Measurements from ENCODE around the gene RAG2. TPM values are rescaled to one million over a fixed set of nuclear protein-coding genes. Genes with fewer than 3 reads are reported as not detected.

RAG2 gene
- total and polyA plus RNA-seq, 8 donors, result 0.15 to 0.80 (median 0.38) TPM; not detected in 2

DNA sequence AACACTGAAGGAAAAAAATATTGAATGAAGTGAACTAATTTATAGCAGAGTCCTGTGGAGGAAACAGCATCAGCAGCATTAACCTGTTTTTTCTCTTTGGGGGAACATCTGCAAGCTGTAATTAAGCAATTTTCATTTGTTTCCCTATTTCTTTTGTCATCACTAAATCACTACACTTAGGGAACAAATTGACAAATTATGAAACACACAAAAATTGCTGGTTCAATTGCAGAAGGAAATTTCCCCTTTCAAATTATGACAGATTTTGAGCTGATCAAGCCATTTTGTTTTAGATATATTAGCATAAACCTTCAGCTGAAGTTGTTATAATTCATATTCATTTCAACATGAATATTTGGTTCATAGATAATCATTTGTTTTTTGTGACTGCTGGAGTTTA, 22.2 kb upstream of the RAG2 start:
- Histone ChIP-seq H3K36me3 (no peaks in the 10 kb centered on the region), H3K4me3 (no peak overlapping the region), H3K9me3 (no peaks in the 10 kb centered on the region), H3K27me3 (no peaks in the 10 kb centered on the region), H3K27ac (no peak overlapping the region), H3K4me1 (no peaks in the 10 kb centered on the region)
- intact Hi-C loops (cut with DNase I), result no loop called here
- ATAC-seq (no peak), DNase-seq (no peak)
- TF ChIP-seq, protein P1, sequence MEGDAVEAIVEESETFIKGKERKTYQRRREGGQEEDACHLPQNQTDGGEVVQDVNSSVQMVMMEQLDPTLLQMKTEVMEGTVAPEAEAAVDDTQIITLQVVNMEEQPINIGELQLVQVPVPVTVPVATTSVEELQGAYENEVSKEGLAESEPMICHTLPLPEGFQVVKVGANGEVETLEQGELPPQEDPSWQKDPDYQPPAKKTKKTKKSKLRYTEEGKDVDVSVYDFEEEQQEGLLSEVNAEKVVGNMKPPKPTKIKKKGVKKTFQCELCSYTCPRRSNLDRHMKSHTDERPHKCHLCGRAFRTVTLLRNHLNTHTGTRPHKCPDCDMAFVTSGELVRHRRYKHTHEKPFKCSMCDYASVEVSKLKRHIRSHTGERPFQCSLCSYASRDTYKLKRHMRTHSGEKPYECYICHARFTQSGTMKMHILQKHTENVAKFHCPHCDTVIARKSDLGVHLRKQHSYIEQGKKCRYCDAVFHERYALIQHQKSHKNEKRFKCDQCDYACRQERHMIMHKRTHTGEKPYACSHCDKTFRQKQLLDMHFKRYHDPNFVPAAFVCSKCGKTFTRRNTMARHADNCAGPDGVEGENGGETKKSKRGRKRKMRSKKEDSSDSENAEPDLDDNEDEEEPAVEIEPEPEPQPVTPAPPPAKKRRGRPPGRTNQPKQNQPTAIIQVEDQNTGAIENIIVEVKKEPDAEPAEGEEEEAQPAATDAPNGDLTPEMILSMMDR (IDR thresholded peaks at IDR 0.05), result no peak

DNA sequence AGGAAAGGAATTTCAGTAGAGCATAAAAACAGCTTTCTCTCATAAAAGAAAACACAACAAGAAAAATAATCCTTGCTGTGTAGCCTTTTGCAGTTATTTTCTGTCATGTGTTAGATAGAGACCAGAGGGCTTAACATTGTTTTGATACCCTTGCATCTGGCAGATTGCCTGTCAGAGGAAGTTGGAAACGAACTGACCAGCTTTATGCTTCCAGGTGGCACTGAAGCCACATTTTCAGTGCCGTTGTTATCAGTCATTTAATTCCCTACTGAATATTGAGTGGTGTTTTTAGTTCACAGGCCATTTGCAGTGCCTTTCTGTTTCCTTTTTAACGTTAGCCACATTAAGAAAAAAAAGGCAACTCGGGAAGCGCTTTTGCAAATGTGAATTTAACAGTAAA, 21.5 kb upstream of the RAG2 start:
- intact Hi-C loops (cut with DNase I), result no loop called here
- ATAC-seq (no peak), DNase-seq (peak in 1 of 4 donors; percentile 10)
- no peak overlapping the region for H3K4me3 ChIP-seq
- no peaks in the 10 kb centered on the region for H3K4me1 ChIP-seq
- no peak overlapping the region for H3K27ac ChIP-seq
- TF ChIP-seq, protein P1 (IDR thresholded peaks at IDR 0.05), result no peak
- H3K9me3 ChIP-seq, result no peaks in the 10 kb centered on the region
- no peaks in the 10 kb centered on the region for H3K36me3 ChIP-seq
- H3K27me3 ChIP-seq, result no peaks in the 10 kb centered on the region

DNA sequence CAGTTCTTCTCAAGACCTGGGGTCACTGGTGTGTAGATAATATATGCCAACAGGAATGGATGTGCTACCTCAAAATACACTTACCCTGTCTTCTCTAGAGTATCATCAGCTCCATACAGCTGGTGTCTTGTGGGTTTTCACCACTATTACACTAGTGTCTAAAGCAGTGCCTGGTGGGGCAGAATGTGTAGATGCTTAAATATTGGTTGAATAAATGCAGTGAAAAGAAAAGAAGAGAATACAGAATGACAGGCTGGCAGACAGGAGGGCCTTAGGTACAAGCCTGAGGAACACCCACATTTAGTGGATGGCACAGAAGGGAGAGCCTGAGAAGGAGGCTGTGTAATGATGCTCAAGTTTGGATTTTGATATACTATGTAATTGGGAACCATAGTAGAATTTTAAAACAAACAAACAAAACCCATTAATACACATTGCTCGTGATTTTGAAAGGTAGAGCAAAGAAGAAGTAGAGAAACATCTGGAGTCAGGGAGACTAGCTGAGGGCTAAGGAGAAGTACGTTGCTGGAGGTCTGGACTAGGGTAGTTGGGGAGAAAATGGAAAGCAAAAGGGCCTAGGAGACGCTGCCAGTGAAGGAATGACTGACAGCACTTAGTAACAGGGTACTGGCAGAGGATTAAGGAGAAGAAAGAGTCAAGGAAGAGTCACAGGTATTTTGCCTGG, 20.5 kb upstream of the RAG2 start:
- DNase-seq (no peak), ATAC-seq (no peak)
- Histone ChIP-seq H3K36me3 (no peaks in the 10 kb centered on the region), H3K9me3 (no peaks in the 10 kb centered on the region), H3K27ac (no peak overlapping the region), H3K27me3 (no peaks in the 10 kb centered on the region), H3K4me1 (no peaks in the 10 kb centered on the region), H3K4me3 (no peak overlapping the region)
- intact Hi-C loops (cut with DNase I), result no loop called here
- TF ChIP-seq, protein P1 (IDR thresholded peaks at IDR 0.05), result no peak

DNA sequence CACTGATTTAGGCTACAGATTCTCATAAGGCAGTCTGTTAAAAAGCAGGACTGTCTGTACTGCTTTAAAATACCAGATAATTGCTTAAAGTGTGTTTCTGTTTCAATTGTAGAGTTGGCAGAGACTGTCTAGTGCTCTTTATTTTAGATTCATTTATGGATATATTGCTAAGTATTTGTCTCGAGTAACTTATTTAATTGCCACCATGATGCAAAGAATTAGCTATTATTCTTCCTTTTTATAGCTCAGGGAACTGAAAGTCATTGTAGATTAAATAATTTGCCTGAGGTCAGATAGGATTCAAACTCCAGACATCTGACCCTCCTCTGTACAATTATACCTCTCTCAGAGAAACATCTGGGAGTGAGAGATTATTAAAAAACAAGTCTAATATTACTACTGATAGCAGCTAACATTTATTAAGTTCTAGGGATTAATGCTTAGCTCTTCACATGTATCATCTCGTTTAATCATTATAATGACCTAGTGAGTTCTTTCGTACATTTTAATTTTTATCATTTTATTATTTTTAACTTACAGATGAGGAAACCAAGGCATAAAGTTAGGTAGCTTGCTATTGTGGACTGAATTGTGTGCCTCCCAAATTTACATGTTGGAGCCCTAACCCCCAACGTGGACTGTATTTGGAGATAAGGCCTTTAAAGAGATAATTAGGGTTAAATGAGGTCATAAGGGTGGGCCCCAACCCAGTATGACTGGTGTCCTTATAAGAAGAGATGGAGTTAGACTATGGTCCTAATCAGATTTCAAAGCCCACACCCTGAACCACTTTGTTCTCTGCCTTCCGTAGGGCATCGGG, 19.7 kb upstream of the RAG2 start:
- Histone ChIP-seq H3K9me3 (no peaks in the 10 kb centered on the region), H3K27ac (no peak overlapping the region), H3K27me3 (no peaks in the 10 kb centered on the region), H3K4me3 (no peak overlapping the region), H3K36me3 (no peaks in the 10 kb centered on the region), H3K4me1 (no peaks in the 10 kb centered on the region)
- no peak for ATAC-seq
- DNase-seq, result no peak
- intact Hi-C loops (cut with DNase I), result no loop called here
- TF ChIP-seq, protein P1 (IDR thresholded peaks at IDR 0.05), result no peak

DNA sequence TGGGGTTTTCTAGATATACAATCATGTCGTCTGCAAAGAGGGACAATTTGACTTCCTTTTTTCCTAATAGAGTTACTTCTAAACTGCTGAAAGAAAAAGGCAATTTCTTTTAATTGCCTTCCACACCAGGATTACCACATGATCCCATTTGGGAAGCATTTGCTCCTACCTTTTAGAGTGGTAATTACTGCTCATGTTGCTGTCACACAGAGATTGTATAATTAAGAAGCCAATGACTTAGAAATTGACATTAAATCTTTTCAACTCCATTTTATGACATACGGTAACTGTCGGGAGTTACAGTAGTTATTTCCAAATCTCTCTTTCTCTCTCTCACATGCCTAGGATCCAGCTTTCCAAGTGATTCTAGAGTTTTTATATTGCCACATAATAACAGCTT, 17.8 kb upstream of the RAG2 start:
- Histone ChIP-seq H3K9me3 (no peaks in the 10 kb centered on the region), H3K4me3 (no peak overlapping the region), H3K27ac (no peak overlapping the region), H3K36me3 (no peaks in the 10 kb centered on the region), H3K27me3 (no peaks in the 10 kb centered on the region), H3K4me1 (no peaks in the 10 kb centered on the region)
- ATAC-seq, result no peak
- TF ChIP-seq, protein P1 (IDR thresholded peaks at IDR 0.05), result no peak
- no peak for DNase-seq
- intact Hi-C loops (cut with DNase I), result no loop called here
